LNCaP clone FGC (cell line): Measurements from ENCODE around the gene TNS1.
A peak's percentile ranks its signal among the peaks of the same experiment; 100 is the strongest.

Experiments used
- DNase-seq: peaks from one replicate; pipeline ENCODE4 v3.0.0-alpha.2; 2011; ENCODE audit warnings: low read depth
- H3K4me3 ChIP-seq: 2 replicates; pipeline ENCODE4 v1.5.1; 2011; ENCODE audit warnings: mild to moderate bottlenecking, low read depth, low read length, control low read depth
- TF ChIP-seq, protein P1 (sequence below): IDR thresholded peaks from 2 replicates; pipeline ENCODE4 v1.5.1; 2012; ENCODE audit warnings: mild to moderate bottlenecking; ENCODE audit not compliant: control insufficient read depth, insufficient read depth; ENCODE audit errors: extremely low read depth

The TNS1 gene

DNA sequence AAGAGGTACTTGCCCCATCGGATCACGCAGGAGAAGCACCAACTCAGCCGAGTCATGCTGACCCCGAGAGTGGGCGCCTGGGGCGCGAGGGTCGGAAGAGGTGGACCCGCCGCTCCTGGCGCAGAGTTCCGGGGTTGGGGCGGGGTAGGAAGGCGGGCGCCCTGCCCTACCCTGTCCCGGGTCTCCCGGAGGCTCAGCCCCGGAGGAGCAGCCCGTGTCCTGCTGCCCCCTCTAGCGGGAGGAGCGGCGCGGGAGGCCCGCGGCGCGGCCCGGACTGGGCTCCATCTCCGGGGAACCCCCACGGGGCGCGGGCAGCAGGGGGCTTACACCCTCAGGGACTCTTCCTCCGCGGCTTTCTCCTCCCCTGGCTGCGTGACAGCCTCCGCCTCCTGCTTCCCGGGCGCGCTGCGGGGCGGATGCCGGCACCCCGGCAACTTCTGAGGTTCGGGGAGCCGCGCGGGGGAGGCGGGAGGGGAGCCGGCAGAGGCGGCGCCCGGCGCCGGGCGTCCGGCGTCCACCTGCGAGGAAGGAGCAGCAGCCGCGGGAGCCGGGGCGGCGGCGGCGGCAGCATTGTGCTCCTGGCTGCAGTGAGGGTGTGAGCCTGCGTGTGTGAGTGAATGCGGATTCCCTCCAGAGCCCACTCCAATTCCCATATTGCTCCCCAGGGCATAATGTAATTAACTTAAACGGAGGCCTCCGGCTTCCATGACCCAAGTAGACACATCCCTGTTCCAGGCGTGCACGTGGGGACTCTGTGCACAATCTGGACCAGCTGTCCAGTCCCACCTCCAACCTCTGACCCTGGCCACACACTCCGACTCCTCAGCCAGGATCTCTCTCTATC, 7.6 kb upstream of the TNS1 start:
- peak overlapping the region; percentile 34 for H3K4me3 ChIP-seq
- no peak for DNase-seq
- TF ChIP-seq, protein P1, sequence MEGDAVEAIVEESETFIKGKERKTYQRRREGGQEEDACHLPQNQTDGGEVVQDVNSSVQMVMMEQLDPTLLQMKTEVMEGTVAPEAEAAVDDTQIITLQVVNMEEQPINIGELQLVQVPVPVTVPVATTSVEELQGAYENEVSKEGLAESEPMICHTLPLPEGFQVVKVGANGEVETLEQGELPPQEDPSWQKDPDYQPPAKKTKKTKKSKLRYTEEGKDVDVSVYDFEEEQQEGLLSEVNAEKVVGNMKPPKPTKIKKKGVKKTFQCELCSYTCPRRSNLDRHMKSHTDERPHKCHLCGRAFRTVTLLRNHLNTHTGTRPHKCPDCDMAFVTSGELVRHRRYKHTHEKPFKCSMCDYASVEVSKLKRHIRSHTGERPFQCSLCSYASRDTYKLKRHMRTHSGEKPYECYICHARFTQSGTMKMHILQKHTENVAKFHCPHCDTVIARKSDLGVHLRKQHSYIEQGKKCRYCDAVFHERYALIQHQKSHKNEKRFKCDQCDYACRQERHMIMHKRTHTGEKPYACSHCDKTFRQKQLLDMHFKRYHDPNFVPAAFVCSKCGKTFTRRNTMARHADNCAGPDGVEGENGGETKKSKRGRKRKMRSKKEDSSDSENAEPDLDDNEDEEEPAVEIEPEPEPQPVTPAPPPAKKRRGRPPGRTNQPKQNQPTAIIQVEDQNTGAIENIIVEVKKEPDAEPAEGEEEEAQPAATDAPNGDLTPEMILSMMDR = peak; percentile 27; the same call in 1 of the 2 replicates

DNA sequence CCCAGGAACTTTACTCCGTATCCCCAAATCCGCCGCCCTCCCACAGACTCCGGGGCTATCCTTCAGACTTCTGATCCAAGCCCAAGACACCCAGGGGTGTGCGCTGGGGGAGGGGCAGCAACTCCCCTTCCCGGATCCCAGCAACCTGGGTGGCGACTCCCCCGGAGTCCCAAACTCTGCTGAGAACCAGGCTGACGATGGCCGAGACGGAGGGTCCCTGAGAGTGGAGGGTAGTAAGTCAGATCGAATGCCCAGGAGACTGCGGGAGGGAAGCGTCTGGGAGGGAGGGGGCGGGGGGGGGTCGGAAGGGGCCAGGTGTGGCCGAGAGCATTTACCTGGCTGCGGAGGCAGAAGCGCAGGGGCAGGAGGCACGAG, 7.0 kb upstream of the TNS1 start:
- DNase-seq = no peak
- H3K4me3 ChIP-seq = peak overlapping the region; percentile 34
- TF ChIP-seq, protein P1 = no peak

DNA sequence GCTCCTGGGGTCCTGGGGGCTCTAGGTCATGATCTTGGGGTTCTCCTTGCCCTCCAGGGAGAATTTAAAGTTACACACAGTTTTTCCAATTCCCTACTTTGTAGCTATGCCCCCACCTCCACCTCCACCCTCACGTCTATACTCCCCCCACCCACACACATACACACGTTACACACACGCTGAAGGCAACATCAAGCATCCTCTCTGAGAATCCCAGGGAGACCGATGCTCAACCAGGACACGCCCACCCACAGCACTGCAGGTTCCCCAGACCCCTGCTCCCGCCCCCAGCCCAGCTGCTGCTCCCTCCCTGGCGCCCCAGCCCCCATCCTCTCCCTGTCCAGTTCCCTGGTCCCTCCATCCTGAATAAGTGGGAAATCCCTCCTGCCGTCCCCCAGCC, 6.4 kb upstream of the TNS1 start:
- no peak overlapping the region for H3K4me3 ChIP-seq
- no peak for DNase-seq
- TF ChIP-seq, protein P1 = no peak

DNA sequence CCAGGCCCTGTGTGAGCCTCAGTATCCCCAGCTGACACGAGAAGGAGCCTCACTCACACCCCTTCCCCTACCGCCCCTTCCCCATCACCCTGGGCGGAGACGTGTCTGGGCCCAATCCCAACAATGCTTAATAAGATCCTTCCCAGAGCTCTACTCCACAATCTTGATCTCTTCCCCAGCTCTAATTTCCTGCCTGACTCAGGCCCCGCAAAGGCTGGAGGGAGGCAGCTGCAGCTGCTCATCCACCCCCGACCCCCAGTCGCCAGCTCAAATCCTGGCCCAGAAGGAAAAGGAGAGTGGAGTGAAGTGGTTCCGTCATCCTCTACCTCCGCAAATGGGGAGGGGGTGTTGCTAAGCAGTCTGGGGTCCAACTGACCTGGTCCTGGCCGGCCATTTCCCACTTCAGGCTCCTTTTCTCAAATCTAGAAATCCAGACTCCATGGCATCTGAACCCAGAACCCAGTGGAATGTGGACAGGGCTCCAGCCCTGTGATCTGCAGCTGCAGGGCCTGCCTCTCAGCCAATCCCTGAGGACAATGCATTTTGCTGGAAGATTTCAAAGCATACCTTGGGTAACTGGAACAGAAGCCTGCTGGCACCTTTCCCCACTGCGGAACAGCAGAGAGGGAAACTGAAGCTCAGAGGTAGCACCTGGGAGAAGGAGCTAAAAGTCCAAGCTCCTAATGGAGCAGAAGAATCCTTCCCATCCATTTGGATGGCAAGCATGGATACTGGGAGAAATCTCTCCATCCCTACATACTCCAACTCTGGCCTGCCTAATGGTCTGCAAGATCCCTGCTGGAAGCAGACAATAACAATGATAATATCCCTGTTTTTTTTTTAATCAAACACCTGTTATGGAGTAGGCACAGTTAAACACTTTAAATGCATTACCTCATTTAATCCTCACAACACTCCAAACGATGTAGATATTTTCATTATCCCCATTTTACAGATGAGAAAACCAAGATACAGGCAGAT, 5.6 kb upstream of the TNS1 start:
- no peak for DNase-seq
- TF ChIP-seq, protein P1 = no peak
- no peak overlapping the region for H3K4me3 ChIP-seq

DNA sequence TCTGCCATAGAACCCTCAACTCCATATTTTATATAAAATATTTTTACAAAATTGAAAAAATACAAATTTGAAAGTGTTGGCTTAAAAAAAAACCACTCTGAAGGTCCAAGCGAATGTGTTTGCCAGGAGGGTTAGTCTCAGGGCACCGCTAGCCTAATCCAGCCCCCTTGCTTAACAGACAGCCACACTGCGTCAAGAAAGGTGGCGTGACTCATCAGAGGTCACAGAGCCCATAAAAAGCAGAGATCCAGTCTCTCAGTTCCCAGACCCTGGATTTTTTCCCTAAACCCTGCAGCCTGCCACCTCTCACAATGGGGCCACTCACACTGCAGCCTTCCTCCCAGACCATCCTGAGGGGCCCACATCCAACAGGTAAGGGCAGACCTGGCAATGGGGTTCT, 3.9 kb upstream of the TNS1 start:
- TF ChIP-seq, protein P1 = no peak
- no peak for DNase-seq
- no peak overlapping the region for H3K4me3 ChIP-seq

DNA sequence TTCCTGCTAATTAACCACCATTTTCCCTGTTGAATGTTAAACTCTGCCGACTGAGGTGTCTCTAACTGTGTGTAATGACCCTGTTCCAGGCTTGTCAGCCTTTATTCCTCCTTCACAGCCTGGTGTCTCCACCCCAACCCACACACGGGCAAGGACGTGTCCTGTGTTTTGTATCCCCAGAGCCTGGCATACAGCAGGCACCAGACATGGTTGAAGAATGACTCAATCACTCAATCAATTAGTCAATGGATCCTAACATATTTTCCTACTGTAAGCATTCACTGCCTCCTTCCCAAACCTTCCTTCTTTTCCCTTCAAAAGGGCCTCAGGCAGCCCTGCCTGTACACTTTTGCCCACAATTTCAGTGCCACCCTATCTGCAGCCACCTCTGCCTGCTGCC, 2.7 kb upstream of the TNS1 start:
- no peak for DNase-seq
- TF ChIP-seq, protein P1 = no peak
- H3K4me3 ChIP-seq = no peak overlapping the region
